ENCODE measurements around the gene FBXL16.

DNA sequence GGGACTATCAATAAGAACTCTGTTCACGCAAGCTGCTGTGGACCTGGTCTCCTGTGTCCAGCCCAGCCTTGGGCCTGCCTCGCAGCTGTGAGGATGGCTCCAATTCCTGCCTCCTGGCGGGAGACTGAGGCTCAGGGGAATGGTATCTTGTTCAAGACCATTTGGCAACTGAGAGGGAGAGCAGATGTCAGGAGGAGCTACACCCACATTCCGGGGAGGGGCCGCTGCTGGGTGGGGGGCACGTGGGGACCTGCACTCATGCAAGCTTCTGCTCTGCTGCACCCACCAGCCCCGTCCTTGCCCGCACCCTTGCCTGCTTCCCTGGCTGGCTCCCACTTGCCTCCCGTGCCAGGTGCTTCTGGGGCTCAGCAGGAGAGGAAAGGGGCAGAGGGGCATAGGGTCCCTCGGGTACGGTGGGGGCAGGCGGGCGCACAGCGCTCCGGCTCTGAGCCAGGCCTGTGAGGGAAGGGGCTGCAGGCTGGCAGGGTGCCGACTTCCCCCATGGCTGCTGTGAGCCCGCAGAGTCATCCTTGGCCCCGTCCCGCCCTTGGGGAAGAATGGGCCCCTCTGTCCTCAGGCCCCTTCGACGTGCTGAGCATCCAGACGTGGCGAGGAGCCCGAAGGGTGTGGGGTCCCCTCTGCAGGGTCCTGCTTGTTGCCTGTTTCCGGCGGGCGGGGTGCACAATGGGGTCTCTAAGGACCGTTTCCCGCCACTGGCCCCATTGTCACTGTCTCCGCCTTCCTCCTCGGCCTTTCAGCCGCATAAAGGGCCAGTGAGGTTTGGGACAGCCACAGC, 12.0 kb upstream of the FBXL16 start:
- TF ChIP-seq, protein P1, sequence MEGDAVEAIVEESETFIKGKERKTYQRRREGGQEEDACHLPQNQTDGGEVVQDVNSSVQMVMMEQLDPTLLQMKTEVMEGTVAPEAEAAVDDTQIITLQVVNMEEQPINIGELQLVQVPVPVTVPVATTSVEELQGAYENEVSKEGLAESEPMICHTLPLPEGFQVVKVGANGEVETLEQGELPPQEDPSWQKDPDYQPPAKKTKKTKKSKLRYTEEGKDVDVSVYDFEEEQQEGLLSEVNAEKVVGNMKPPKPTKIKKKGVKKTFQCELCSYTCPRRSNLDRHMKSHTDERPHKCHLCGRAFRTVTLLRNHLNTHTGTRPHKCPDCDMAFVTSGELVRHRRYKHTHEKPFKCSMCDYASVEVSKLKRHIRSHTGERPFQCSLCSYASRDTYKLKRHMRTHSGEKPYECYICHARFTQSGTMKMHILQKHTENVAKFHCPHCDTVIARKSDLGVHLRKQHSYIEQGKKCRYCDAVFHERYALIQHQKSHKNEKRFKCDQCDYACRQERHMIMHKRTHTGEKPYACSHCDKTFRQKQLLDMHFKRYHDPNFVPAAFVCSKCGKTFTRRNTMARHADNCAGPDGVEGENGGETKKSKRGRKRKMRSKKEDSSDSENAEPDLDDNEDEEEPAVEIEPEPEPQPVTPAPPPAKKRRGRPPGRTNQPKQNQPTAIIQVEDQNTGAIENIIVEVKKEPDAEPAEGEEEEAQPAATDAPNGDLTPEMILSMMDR (IDR thresholded peaks at IDR 0.05; ENCODE audit: low read length): no peak
- TF ChIP-seq EZH2phosphoT487 (IDR thresholded peaks at IDR 0.05; ENCODE audit: low read length): no peak
